Spleen (tissue), 11 donors: Measurements from ENCODE around the gene SLC16A10. TPM values are rescaled to one million over a fixed set of nuclear protein-coding genes. Genes with fewer than 3 reads are reported as not detected.

ENCODE experiments used
- DNase-seq: peaks from one replicate; pipeline ENCODE4 v3.0.0-alpha.2; 2020
- H3K27ac ChIP-seq, 8 donors: fragments of 200-600 bp; sonication (generic) in 7 of 8; 1 replicate in 4 of 8; 2 replicates in 4 of 8; pipeline versions ENCODE4 v1.5.0 to v1.8.0; 2016 to 2021; ENCODE audit warnings: inconsistent platforms in 4 of 8, mild to moderate bottlenecking in 4 of 8, moderate library complexity in 1 of 8
- H3K27me3 ChIP-seq, 7 donors: fragments of 200-600 bp; sonication (generic) in 6 of 7; replicated peaks in 1 of 7; 1 replicate in 4 of 7; 2 replicates in 3 of 7; pipeline versions ENCODE4 v1.5.0 to v1.8.0; 2016 to 2021; ENCODE audit warnings: inconsistent platforms in 3 of 7, mild to moderate bottlenecking in 1 of 7
- H3K36me3 ChIP-seq, 6 donors: fragments of 200-600 bp; sonication (generic) in 5 of 6; 1 replicate in 4 of 6; 2 replicates in 2 of 6; pipeline versions ENCODE4 v1.5.0 to v1.8.0; 2016 to 2021; ENCODE audit warnings: inconsistent platforms in 2 of 6
- H3K4me1 ChIP-seq, 6 donors: fragments of 200-600 bp; sonication (generic) in 5 of 6; 1 replicate in 3 of 6; 2 replicates in 3 of 6; pipeline versions ENCODE4 v1.5.0 to v1.8.0; 2016 to 2021; ENCODE audit warnings: inconsistent platforms in 3 of 6
- H3K4me3 ChIP-seq, 8 donors: fragments of 200-600 bp; sonication (generic) in 7 of 8; 1 replicate in 4 of 8; 2 replicates in 4 of 8; pipeline versions ENCODE4 v1.5.0 to v1.8.0; 2016 to 2021; ENCODE audit warnings: inconsistent platforms in 4 of 8, mild to moderate bottlenecking in 4 of 8, moderate library complexity in 2 of 8
- H3K9me3 ChIP-seq, 8 donors: fragments of 200-600 bp; sonication (generic) in 7 of 8; 1 replicate in 4 of 8; 2 replicates in 4 of 8; pipeline versions ENCODE4 v1.5.0 to v1.8.0; 2016 to 2021; ENCODE audit warnings: inconsistent platforms in 4 of 8
- CTCF ChIP-seq, 11 experiments: fragments of 200-600 bp in 7 of 11; fragments of 450-650 bp in 4 of 11; sonication (generic) in 4 of 11; IDR thresholded peaks in 8 of 11; conservative IDR thresholded peaks in 3 of 11; 1 replicate in 7 of 11; 2 replicates in 4 of 11; pipeline versions ENCODE4 v1.4.0 to v1.8.0; 2016 to 2021; ENCODE audit warnings: antibody characterized with exemption in 11 of 11, inconsistent platforms in 4 of 11, mild to moderate bottlenecking in 1 of 11
- POLR2A ChIP-seq, 3 donors: fragments of 450-650 bp; IDR thresholded peaks; one replicate each; pipeline ENCODE4 v1.5.1; 2017; ENCODE audit warnings: antibody characterized with exemption in 3 of 3, mild to moderate bottlenecking in 1 of 3
- POLR2AphosphoS5 ChIP-seq, 3 donors: sonication (generic); formaldehyde crosslinking; IDR thresholded peaks; one replicate each; pipeline ENCODE4 v1.5.1; 2017; ENCODE audit warnings: antibody characterized with exemption in 3 of 3
- WGBS, 5 donors: extraction: QIAGEN DNeasy Blood & Tissue Kit in 3 of 5; methylation state at CpG; one replicate each; pipeline versions ENCODE4 v1.1.5 to v1.1.7; 2013 to 2018; 5-methylcytosine and 5-hydroxymethylcytosine counted together
- intact Hi-C: fragments of 100-400 bp; cut with DNase I; formaldehyde crosslinking; loops from one replicate; pipeline ENCODE4 v1.15.0; 2023; ENCODE audit warnings: low total_unique reads
- polyA plus RNA-seq, 3 donors: library from polyadenylated mRNA; stranded (reverse); fragments of 200-250 nt; gene quantifications; one replicate each; pipeline ENCODE4 v1.2.1, GENCODE V29; 2013
- total RNA-seq, 7 donors: library from RNA; depleted of rRNA in 3 of 7; stranded (reverse); fragments of >200 nt in 3 of 7; fragmentation: NEBNext Ultra II Directional in 4 of 7; extraction: Animal tissue kit (Norgen Biotek cat#: 25700) in 4 of 7; gene quantifications; one replicate each; pipeline versions ENCODE4 v1.1.0 to v1.2.1, GENCODE V29; 2016 to 2021
- donor health status: healthy with polysubstance abuse.
- donor health status: DM: no; HTN: no; CAD: no; lungs with moderate emphysema.
- donor health status: DM: no; HTN: no; CAD: no.
- donor health status: Bipolar disorder and iron deficiency.
- donor health status: healthy.
- donor health status: DM: no; HTN: no; CAD: no.
- donor health status: DM: yes; HTN: yes; CAD: no.

SLC16A10 gene
- total and polyA plus RNA-seq, 10 donors: 0.24 to 19.9 (median 5.6) TPM

GRCh38 chr6:111154981-111155380, 67.7 kb downstream of the SLC16A10 start:
- intact Hi-C loops: no loop called here
- H3K36me3 ChIP-seq: no peaks in the 10 kb centered on the region
- no peaks in the 10 kb centered on the region for H3K27me3 ChIP-seq
- no peak overlapping the region for H3K27ac ChIP-seq
- DNase-seq: no peak
- TF ChIP-seq POLR2A (IDR thresholded peaks at IDR 0.05): no peak
- no peak for TF ChIP-seq POLR2AphosphoS5 (IDR thresholded peaks at IDR 0.05)
- TF ChIP-seq CTCF (IDR thresholded peaks at IDR 0.05 in 8 of 11, conservative IDR thresholded peaks at IDR 0.05 in 3 of 11): no peak
- H3K9me3 ChIP-seq: peaks cover 0 to under 1% (median 0%) of the 10 kb centered on the region in 8 donors
- 76 to 87% (median 85%) methylated on average over 4 of the region's 4 CpGs for WGBS, 5 donors
- no peaks in the 10 kb centered on the region for H3K4me1 ChIP-seq
- no peak overlapping the region for H3K4me3 ChIP-seq

GRCh38 chr6:111157412-111157811, 70.1 kb downstream of the SLC16A10 start:
- H3K4me3 ChIP-seq: no peak overlapping the region
- TF ChIP-seq CTCF (IDR thresholded peaks at IDR 0.05 in 8 of 11, conservative IDR thresholded peaks at IDR 0.05 in 3 of 11) (no peak), POLR2AphosphoS5 (IDR thresholded peaks at IDR 0.05) (no peak), POLR2A (IDR thresholded peaks at IDR 0.05) (no peak)
- WGBS, 5 donors: 71 to 83% (median 79%) methylated on average over 5 of the region's 5 CpGs
- H3K27me3 ChIP-seq: no peaks in the 10 kb centered on the region
- no peaks in the 10 kb centered on the region for H3K4me1 ChIP-seq
- H3K27ac ChIP-seq: no peak overlapping the region
- H3K9me3 ChIP-seq: peaks cover 0 to 18% (median 12%) of the 10 kb centered on the region in 8 donors
- H3K36me3 ChIP-seq: no peaks in the 10 kb centered on the region
- intact Hi-C loops: no loop called here
- DNase-seq: no peak

- DNase-seq: no peak
Observed at GRCh38 chr6:111159633-111160032, 72.3 kb downstream of the SLC16A10 start.

GRCh38 chr6:111161650-111162049, 74.3 kb downstream of the SLC16A10 start:
- no peaks in the 10 kb centered on the region for H3K27me3 ChIP-seq
- no peak overlapping the region for H3K4me3 ChIP-seq
- no peak for DNase-seq
- no peak for TF ChIP-seq POLR2AphosphoS5 (IDR thresholded peaks at IDR 0.05)
- TF ChIP-seq CTCF (IDR thresholded peaks at IDR 0.05 in 8 of 11, conservative IDR thresholded peaks at IDR 0.05 in 3 of 11): no peak
- TF ChIP-seq POLR2A (IDR thresholded peaks at IDR 0.05): no peak
- no peaks in the 10 kb centered on the region for H3K4me1 ChIP-seq
- no peak overlapping the region for H3K27ac ChIP-seq
- H3K9me3 ChIP-seq: peaks cover 0 to 31% (median 23%) of the 10 kb centered on the region in 8 donors
- intact Hi-C loops: no loop called here
- WGBS, 5 donors: 90 to 97% (median 92%) methylated on average over 2 of the region's 2 CpGs
- H3K36me3 ChIP-seq: no peaks in the 10 kb centered on the region

More at GRCh38 chr6:111159633-111160032, 72.3 kb downstream of the SLC16A10 start:
- peaks cover 0 to 31% (median 23%) of the 10 kb centered on the region in 8 donors for H3K9me3 ChIP-seq
- no peak overlapping the region for H3K27ac ChIP-seq
- no peaks in the 10 kb centered on the region for H3K27me3 ChIP-seq
- no peaks in the 10 kb centered on the region for H3K36me3 ChIP-seq
- no peak for TF ChIP-seq POLR2AphosphoS5 (IDR thresholded peaks at IDR 0.05)
- TF ChIP-seq POLR2A (IDR thresholded peaks at IDR 0.05): no peak
- no peak for TF ChIP-seq CTCF (IDR thresholded peaks at IDR 0.05 in 8 of 11, conservative IDR thresholded peaks at IDR 0.05 in 3 of 11)
- no peaks in the 10 kb centered on the region for H3K4me1 ChIP-seq
- intact Hi-C loops: no loop called here
- H3K4me3 ChIP-seq: no peak overlapping the region
